ENCODE data around the gene SULF2.

SULF2 gene

GRCh38 chr20:47802975-47803374, 17.7 kb upstream of the SULF2 start:
- ChIA-PET CTCF (no interaction called here), POLR2A (ENCODE audit: low non-redundant PET) (no interaction called here)
- H3K27ac ChIP-seq = peak overlapping the region; percentile 79
- no peak for DNase-seq (ENCODE audit: low spot score)
- TF ChIP-seq, protein P1, sequence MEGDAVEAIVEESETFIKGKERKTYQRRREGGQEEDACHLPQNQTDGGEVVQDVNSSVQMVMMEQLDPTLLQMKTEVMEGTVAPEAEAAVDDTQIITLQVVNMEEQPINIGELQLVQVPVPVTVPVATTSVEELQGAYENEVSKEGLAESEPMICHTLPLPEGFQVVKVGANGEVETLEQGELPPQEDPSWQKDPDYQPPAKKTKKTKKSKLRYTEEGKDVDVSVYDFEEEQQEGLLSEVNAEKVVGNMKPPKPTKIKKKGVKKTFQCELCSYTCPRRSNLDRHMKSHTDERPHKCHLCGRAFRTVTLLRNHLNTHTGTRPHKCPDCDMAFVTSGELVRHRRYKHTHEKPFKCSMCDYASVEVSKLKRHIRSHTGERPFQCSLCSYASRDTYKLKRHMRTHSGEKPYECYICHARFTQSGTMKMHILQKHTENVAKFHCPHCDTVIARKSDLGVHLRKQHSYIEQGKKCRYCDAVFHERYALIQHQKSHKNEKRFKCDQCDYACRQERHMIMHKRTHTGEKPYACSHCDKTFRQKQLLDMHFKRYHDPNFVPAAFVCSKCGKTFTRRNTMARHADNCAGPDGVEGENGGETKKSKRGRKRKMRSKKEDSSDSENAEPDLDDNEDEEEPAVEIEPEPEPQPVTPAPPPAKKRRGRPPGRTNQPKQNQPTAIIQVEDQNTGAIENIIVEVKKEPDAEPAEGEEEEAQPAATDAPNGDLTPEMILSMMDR (conservative IDR thresholded peaks at IDR 0.05; ENCODE audit: low read depth) = no peak

- ChIA-PET POLR2A (ENCODE audit: low non-redundant PET) (no interaction called here), CTCF (interaction anchor here (0.7 to 0.8 kb wide), 2 partner anchors 16 to 818 kb away, joined by 5 to 6 read pairs; no protein-coding TSS in a partner anchor)
- TF ChIP-seq, protein P1 (conservative IDR thresholded peaks at IDR 0.05; ENCODE audit: low read depth) = no peak
- peak overlapping the region; percentile 79 for H3K27ac ChIP-seq
- DNase-seq (ENCODE audit: low spot score) = no peak
Measured at GRCh38 chr20:47802226-47802920, 17.1 kb upstream of the SULF2 start.

GRCh38 chr20:47801759-47802158, 16.5 kb upstream of the SULF2 start:
- TF ChIP-seq, protein P1 (conservative IDR thresholded peaks at IDR 0.05; ENCODE audit: low read depth) = no peak
- no peak for DNase-seq (ENCODE audit: low spot score)
- CTCF ChIA-PET = interaction anchor here (0.7 to 0.8 kb wide), 2 partner anchors 16 to 819 kb away, joined by 5 to 6 read pairs; no protein-coding TSS in a partner anchor
- POLR2A ChIA-PET (ENCODE audit: low non-redundant PET) = no interaction called here
- H3K27ac ChIP-seq = peak overlapping the region; percentile 79

DNA sequence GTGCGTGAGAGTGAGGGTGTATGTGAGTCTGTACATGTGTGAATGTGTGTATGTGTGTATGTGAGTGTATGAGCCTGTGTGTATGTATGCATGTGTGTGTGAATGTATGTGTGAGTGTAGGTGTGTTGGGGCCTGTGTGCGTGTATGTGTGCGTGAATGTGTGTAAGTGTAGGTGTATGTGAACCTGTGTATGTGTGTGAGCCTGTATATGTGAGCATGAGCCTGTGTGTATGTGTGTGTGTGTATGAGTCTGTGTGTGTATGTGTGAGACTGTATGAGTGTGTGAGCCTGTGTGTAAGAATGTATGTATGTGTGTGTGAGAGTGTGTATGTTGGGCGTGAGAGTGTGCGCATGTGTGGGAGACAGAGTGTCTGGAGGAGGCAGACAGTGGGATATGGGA, 15.8 kb upstream of the SULF2 start:
- ChIA-PET CTCF (no interaction called here), POLR2A (ENCODE audit: low non-redundant PET) (no interaction called here)

GRCh38 chr20:47800623-47801022, 15.3 kb upstream of the SULF2 start:
- TF ChIP-seq, protein P1 (conservative IDR thresholded peaks at IDR 0.05; ENCODE audit: low read depth) = no peak
- peak overlapping the region; percentile 79 for H3K27ac ChIP-seq
- ChIA-PET CTCF (no interaction called here), POLR2A (ENCODE audit: low non-redundant PET) (no interaction called here)
- DNase-seq (ENCODE audit: low spot score) = no peak

More for the DNA sequence above, 15.8 kb upstream of the SULF2 start:
- TF ChIP-seq, protein P1 (conservative IDR thresholded peaks at IDR 0.05; ENCODE audit: low read depth) = no peak
- H3K27ac ChIP-seq = peak overlapping the region; percentile 79
- no peak for DNase-seq (ENCODE audit: low spot score)

DNA sequence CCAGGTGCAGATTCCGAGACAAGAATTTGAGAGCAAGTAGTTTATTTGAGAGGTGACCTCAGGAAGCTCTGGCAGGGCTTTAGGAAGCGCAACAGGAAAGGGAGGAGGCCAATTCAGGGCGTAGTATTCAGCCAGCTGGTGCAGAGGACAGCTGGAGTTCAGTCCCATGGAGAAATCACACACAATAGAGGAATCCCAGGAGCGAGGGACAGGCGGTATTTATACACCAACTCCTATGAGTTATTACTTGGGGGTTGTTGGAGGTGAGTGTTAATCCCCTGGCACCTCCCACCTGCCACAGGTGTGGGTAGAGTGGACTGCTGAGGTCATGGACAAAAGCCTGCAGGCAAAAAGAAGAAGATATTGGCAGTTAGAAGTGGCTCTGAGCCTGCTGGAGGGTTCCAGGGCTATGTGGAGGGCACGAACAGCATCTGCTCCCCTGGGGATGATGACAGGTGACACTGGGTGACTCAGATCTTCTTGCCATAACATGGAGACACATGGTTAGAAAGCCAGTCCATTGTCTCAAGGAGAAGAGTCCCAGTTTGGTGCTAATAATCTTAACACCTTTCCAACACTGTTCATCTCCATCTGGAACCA, 13.9 kb upstream of the SULF2 start:
- TF ChIP-seq, protein P1 (conservative IDR thresholded peaks at IDR 0.05; ENCODE audit: low read depth) = no peak
- POLR2A ChIA-PET (ENCODE audit: low non-redundant PET) = no interaction called here
- no peak for DNase-seq (ENCODE audit: low spot score)
- peak overlapping the region; percentile 79 for H3K27ac ChIP-seq
- CTCF ChIA-PET = no interaction called here
